ENCODE data around the gene WDR38. TPM values are rescaled to one million over a fixed set of nuclear protein-coding genes. Genes with fewer than 3 reads are reported as not detected.

WDR38 gene
- total and polyA plus RNA-seq, 8 donors, result 1.3 to 8.3 (median 3.6) TPM; not detected in 1

DNA sequence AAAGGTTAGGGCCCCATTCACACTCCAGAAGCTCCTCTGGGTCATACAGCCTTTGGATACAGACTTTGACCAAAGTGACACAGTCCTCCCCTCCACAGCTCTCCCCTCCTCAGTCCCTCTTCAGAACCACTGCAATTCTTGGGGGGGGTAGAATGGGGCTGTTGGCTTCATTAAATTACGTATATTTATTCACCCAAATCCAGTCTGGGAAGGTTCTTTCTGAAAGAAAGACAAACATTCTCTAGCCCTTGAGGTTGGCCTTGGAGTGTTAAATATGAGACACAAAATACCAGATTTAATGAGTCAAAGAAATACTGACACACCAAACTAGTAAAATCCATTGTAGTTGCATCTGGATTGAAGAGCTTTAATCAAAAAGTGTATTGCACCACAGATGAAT is 24.8 kb downstream of the WDR38 start:
- ATAC-seq (peak; percentile 73), DNase-seq (no peak)
- Histone ChIP-seq H3K36me3 (peaks cover 0 to 99% of the 10 kb centered on the region in 2 donors), H3K27me3 (no peaks in the 10 kb centered on the region), H3K4me1 (peaks cover 6 to 18% of the 10 kb centered on the region in 2 donors), H3K9me3 (no peaks in the 10 kb centered on the region), H3K27ac (no peak overlapping the region), H3K4me3 (no peak overlapping the region)
- TF ChIP-seq, protein P1, sequence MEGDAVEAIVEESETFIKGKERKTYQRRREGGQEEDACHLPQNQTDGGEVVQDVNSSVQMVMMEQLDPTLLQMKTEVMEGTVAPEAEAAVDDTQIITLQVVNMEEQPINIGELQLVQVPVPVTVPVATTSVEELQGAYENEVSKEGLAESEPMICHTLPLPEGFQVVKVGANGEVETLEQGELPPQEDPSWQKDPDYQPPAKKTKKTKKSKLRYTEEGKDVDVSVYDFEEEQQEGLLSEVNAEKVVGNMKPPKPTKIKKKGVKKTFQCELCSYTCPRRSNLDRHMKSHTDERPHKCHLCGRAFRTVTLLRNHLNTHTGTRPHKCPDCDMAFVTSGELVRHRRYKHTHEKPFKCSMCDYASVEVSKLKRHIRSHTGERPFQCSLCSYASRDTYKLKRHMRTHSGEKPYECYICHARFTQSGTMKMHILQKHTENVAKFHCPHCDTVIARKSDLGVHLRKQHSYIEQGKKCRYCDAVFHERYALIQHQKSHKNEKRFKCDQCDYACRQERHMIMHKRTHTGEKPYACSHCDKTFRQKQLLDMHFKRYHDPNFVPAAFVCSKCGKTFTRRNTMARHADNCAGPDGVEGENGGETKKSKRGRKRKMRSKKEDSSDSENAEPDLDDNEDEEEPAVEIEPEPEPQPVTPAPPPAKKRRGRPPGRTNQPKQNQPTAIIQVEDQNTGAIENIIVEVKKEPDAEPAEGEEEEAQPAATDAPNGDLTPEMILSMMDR (IDR thresholded peaks at IDR 0.05), result no peak
- intact Hi-C loops (cut with DNase I), result no loop called here

DNA sequence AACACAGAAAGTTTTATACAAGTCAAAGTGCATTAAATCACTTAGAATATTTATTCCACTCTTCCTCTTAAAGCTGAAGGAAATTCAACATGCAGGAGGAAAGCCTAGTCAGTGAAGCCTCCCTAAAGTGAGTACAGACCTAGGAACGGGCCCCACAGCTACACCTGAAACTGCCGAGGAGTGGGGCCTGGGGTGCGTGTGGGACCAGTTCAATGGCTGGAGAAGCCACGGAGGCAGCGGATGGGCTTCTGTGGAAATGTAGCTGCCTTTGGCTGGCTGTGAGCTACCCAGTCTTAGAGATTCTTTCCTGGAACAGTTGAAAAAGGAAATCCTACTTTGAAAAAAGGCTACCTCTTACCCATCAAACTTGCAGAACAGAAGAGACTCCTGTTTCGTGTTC is 25.3 kb downstream of the WDR38 start:
- TF ChIP-seq, protein P1 (IDR thresholded peaks at IDR 0.05), result no peak
- DNase-seq, result peak in 1 of 4 donors; percentile 40
- Histone ChIP-seq H3K4me1 (peaks cover under 1 to 13% of the 10 kb centered on the region in 2 donors), H3K4me3 (no peak overlapping the region), H3K27ac (no peak overlapping the region), H3K27me3 (no peaks in the 10 kb centered on the region), H3K36me3 (peaks cover 0 to 99% of the 10 kb centered on the region in 2 donors), H3K9me3 (no peaks in the 10 kb centered on the region)
- intact Hi-C loops (cut with DNase I), result no loop called here
- no peak for ATAC-seq

DNA sequence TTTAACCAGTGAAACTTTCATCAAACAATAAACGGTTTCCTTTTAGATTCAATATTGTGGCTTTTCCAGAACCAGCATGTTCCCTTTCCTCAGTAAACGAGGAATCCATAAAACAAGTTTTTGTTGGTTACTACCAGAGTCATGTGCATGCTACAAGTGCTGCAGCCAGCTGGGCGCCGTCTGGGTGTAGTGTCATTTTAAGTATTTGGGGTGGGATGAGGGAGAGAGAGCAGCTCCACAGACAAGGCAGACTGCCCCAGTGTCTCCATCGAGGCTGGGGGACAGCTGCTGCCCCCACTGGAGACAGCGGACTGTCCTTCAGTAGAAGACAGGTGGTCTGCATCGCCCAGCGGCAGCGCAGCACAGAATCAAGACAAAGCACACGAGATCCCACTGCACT is 26.0 kb downstream of the WDR38 start:
- peak in 1 of 4 donors; percentile 68 for DNase-seq

DNA sequence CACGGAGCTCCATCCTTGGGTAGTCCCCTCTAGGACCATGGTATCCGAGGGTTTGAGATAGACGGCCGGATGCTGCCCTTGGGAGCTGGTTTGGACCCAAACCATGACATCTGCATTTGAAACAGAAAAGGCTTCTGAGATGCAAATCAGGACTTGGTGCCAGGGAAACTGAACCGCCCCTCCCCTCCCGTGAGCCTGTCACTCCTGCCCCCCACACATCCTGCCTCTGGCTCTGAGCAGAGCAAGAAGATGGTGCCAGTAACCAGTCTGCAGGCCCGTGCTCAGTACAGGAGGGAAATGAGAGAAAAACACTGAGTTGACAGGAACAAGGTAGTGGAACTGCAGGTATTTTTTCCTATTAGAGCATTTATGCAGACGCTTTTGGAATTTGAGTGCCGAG is 27.2 kb downstream of the WDR38 start:
- intact Hi-C loops (cut with DNase I), result no loop called here
- ATAC-seq, result no peak
- H3K27me3 ChIP-seq, result no peaks in the 10 kb centered on the region
- H3K4me3 ChIP-seq, result no peak overlapping the region
- no peak overlapping the region for H3K27ac ChIP-seq
- TF ChIP-seq, protein P1 (IDR thresholded peaks at IDR 0.05), result no peak
- no peak for DNase-seq
- H3K36me3 ChIP-seq, result peaks cover 0 to 99% of the 10 kb centered on the region in 2 donors
- H3K9me3 ChIP-seq, result no peaks in the 10 kb centered on the region
- H3K4me1 ChIP-seq, result no peaks in the 10 kb centered on the region

More for the DNA sequence above, 26.0 kb downstream of the WDR38 start:
- peaks cover 0 to 99% of the 10 kb centered on the region in 2 donors for H3K36me3 ChIP-seq
- no peak overlapping the region for H3K27ac ChIP-seq
- ATAC-seq, result no peak
- H3K4me3 ChIP-seq, result no peak overlapping the region
- intact Hi-C loops (cut with DNase I), result no loop called here
- peaks cover 0 to 6% of the 10 kb centered on the region in 2 donors for H3K4me1 ChIP-seq
- H3K9me3 ChIP-seq, result no peaks in the 10 kb centered on the region
- H3K27me3 ChIP-seq, result no peaks in the 10 kb centered on the region
- TF ChIP-seq, protein P1 (IDR thresholded peaks at IDR 0.05), result no peak

DNA sequence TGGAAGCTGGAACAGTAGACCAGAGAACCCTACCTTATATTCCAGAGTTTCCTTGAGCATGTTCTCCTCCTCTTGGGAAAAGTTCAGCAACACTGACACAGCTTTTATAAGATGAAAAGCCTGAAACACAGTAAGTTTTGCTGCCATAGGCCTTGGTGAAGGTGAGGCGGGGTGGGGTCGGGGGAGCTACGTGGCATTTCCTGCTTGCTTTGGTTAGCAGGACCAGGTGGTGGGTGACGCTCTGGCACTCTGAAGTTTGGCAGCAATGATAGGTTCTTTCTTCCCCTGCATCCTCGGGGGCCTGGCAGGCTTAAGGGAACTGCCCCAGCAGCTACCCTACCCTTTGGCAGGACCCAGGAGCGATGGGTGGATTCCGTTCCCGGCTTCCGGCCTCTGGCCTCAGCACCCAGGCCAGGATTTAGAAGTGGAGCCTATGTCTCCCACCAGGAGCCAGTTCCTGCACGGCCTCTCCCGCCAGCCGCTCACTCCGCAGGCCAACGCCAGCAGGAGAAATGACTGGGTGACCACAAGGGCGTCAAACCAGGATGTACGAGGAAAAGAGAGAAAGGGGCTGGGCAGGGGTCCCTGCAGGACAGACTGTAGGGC is 28.0 kb downstream of the WDR38 start:
- TF ChIP-seq, protein P1 (IDR thresholded peaks at IDR 0.05), result no peak
- no peak overlapping the region for H3K4me3 ChIP-seq
- H3K9me3 ChIP-seq, result no peaks in the 10 kb centered on the region
- H3K27ac ChIP-seq, result no peak overlapping the region
- no peaks in the 10 kb centered on the region for H3K27me3 ChIP-seq
- peaks cover 0 to 99% of the 10 kb centered on the region in 2 donors for H3K36me3 ChIP-seq
- H3K4me1 ChIP-seq, result no peaks in the 10 kb centered on the region
- DNase-seq (no peak), ATAC-seq (no peak)
- intact Hi-C loops (cut with DNase I), result no loop called here
